OCI-LY3 (cell line): ENCODE data around the gene RBFOX1.

Experiments used
- H2AFZ ChIP-seq: fragments of 200-600, 300-600 bp; shearing (Covaris generic); 2 replicates; pipeline ENCODE4 v1.6.0; 2014; ENCODE audit warnings: antibody characterized with exemption, low read depth, low read length
- H3K27ac ChIP-seq: fragments of 200-600, 300-600 bp; sonication (generic); 2 replicates; pipeline ENCODE4 v1.5.1; 2014; ENCODE audit warnings: mild to moderate bottlenecking, low read length, moderate library complexity, mixed read lengths
- H3K27me3 ChIP-seq: fragments of 200-600, 300-600 bp; sonication (generic); 2 replicates; pipeline ENCODE4 v1.6.1; 2014; ENCODE audit warnings: low read depth, low read length, mixed read lengths
- H3K36me3 ChIP-seq: fragments of 200-600, 300-600 bp; sonication (generic); replicated peaks from 2 replicates; pipeline ENCODE3; 2014; ENCODE audit warnings: low read depth, low read length, mixed read lengths
- H3K4me1 ChIP-seq: fragments of 300-600, 200-600 bp; sonication (generic); 2 replicates; pipeline ENCODE4 v1.6.1; 2014; ENCODE audit warnings: low read length, mixed read lengths
- H3K4me2 ChIP-seq: fragments of 200-600, 300-600 bp; sonication (generic); 2 replicates; pipeline ENCODE4 v1.6.1; 2014; ENCODE audit warnings: low read length, mixed read lengths
- H3K4me3 ChIP-seq: fragments of 300-600, 200-600 bp; sonication (generic); 2 replicates; pipeline ENCODE4 v1.5.1; 2014; ENCODE audit warnings: antibody characterized with exemption, mild to moderate bottlenecking, low read length, moderate library complexity
- H3K79me2 ChIP-seq: fragments of 300-600, 200-600 bp; shearing (Covaris generic); 2 replicates; pipeline ENCODE4 v1.6.1; 2014; ENCODE audit warnings: mild to moderate bottlenecking, low read length, mixed read lengths
- H3K9ac ChIP-seq: fragments of 300-600, 200-600 bp; shearing (Covaris generic); 2 replicates; pipeline ENCODE4 v1.6.0; 2014; ENCODE audit warnings: mild to moderate bottlenecking, low read length, moderate library complexity
- H3K9me3 ChIP-seq: fragments of 200-600, 300-600 bp; shearing (Covaris generic); 2 replicates; pipeline ENCODE4 v1.6.1; 2014; ENCODE audit warnings: low read length, mixed read lengths; ENCODE audit not compliant: insufficient read depth
- H4K20me1 ChIP-seq: fragments of 200-600, 300-600 bp; sonication (generic); 2 replicates; pipeline ENCODE4 v1.6.1; 2016; ENCODE audit warnings: low read length, mixed read lengths; ENCODE audit not compliant: insufficient read depth
- EZH2phosphoT487 ChIP-seq: fragments of 200-600 bp; shearing (Covaris generic); IDR thresholded peaks from 2 replicates; pipeline ENCODE4 v1.6.1; 2018; ENCODE audit warnings: antibody characterized with exemption, mixed run types, low read depth
- TF ChIP-seq, protein P1 (sequence below): fragments of 200-600, 300-600 bp; sonication (generic); IDR thresholded peaks from 2 replicates; pipeline ENCODE4 v1.5.1; 2014; ENCODE audit warnings: antibody characterized with exemption, low read length, low read depth

RBFOX1 gene

DNA sequence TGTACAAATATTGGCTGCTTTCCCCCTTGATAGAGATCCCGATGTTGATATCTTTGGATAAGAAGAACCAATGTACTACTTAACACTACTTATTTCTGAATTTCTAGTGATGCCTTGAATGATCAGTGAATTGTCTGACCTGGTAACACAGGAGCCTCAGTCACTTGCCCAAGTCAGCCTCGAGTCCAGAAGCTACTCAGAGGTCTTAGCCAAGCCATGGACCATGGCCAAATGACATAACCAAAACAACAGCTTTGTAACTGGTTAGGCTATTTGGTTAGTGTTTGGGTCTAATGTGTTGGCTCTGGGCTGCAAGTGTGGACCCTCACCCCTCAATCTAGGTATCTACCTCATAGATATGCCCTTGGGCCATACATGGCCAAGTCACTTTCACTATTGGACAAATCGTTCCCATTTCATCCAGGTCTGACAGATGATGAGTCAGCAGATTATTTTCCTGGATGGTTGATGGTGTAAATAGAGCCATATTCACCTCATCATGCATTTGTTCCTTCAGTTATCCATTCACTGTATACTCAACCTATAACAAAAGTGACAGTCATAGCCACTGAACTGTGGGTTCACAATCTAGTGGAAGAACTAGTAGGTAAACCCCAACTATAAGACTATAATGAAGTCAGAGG, 3.5 kb downstream of the RBFOX1 start:
- Histone ChIP-seq H3K36me3 (no peaks in the 10 kb centered on the region), H3K4me1 (no peaks in the 10 kb centered on the region)

DNA sequence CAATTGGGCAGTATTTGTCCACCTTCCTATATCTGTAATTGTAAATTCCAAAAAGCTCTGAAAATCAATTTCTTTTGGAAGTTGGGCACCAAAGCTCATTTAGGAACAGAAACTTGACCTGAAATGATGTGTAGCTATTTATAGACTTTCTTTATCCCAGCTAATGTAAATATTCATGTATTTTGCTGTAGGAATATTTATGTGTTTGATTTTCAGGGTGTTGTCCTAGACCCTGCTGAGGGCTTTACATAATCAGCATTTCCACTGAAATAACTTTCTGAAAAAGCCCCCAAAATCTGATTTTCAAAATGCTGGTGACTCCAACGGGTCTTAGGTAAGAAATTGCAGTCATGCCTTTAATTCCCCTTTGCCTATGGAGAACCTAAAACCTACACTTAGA, 4.1 kb downstream of the RBFOX1 start:
- Histone ChIP-seq H3K27ac (no peak overlapping the region), H3K4me1 (no peaks in the 10 kb centered on the region)
- no peak for TF ChIP-seq EZH2phosphoT487
- TF ChIP-seq, protein P1, sequence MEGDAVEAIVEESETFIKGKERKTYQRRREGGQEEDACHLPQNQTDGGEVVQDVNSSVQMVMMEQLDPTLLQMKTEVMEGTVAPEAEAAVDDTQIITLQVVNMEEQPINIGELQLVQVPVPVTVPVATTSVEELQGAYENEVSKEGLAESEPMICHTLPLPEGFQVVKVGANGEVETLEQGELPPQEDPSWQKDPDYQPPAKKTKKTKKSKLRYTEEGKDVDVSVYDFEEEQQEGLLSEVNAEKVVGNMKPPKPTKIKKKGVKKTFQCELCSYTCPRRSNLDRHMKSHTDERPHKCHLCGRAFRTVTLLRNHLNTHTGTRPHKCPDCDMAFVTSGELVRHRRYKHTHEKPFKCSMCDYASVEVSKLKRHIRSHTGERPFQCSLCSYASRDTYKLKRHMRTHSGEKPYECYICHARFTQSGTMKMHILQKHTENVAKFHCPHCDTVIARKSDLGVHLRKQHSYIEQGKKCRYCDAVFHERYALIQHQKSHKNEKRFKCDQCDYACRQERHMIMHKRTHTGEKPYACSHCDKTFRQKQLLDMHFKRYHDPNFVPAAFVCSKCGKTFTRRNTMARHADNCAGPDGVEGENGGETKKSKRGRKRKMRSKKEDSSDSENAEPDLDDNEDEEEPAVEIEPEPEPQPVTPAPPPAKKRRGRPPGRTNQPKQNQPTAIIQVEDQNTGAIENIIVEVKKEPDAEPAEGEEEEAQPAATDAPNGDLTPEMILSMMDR: no peak

More for the DNA sequence above, 3.5 kb downstream of the RBFOX1 start:
- no peaks in the 10 kb centered on the region for H3K9me3 ChIP-seq
- H3K27me3 ChIP-seq: no peaks in the 10 kb centered on the region
- no peak overlapping the region for H2AFZ ChIP-seq
- no peak overlapping the region for H3K4me3 ChIP-seq
- H4K20me1 ChIP-seq: no peaks in the 10 kb centered on the region; the same call in 1 of the 2 replicates
- H3K79me2 ChIP-seq: no peaks in the 10 kb centered on the region
- no peak overlapping the region for H3K9ac ChIP-seq
- TF ChIP-seq EZH2phosphoT487: no peak
- TF ChIP-seq, protein P1: no peak
- no peak overlapping the region for H3K27ac ChIP-seq
- H3K4me2 ChIP-seq: no peak overlapping the region

DNA sequence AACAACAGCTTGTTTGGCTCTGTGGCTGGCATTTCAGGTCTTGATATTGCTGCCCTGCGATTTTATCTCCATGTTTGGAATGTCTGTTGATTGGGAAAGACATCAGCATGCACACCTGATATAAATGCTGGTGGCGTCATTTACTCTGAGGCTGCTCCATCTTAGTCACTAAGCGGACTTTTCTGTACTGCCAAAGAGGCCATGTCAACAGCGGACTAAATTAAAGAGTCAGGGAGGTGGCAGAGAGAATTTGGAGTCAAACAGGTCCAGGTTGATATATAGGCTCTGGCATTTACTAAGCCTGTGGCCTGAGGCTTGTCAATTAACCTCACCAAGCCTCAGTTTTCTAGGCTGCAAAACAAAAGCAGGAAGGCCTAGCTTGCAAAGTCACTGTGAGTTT, 6.2 kb downstream of the RBFOX1 start:
- Histone ChIP-seq H3K9ac (no peak overlapping the region), H3K4me3 (no peak overlapping the region), H3K4me2 (no peak overlapping the region), H3K27me3 (no peaks in the 10 kb centered on the region), H3K4me1 (no peaks in the 10 kb centered on the region), H3K27ac (no peak overlapping the region), H2AFZ (no peak overlapping the region), H4K20me1 (no peaks in the 10 kb centered on the region; the same call in 1 of the 2 replicates), H3K36me3 (no peaks in the 10 kb centered on the region), H3K9me3 (no peaks in the 10 kb centered on the region), H3K79me2 (no peaks in the 10 kb centered on the region)
- no peak for TF ChIP-seq EZH2phosphoT487
- TF ChIP-seq, protein P1: no peak

More for the DNA sequence above, 4.1 kb downstream of the RBFOX1 start:
- Histone ChIP-seq H3K9me3 (no peaks in the 10 kb centered on the region), H3K4me3 (no peak overlapping the region), H3K79me2 (no peaks in the 10 kb centered on the region), H3K27me3 (no peaks in the 10 kb centered on the region), H4K20me1 (no peaks in the 10 kb centered on the region; the same call in 1 of the 2 replicates), H3K9ac (no peak overlapping the region), H2AFZ (no peak overlapping the region), H3K36me3 (no peaks in the 10 kb centered on the region), H3K4me2 (no peak overlapping the region)

DNA sequence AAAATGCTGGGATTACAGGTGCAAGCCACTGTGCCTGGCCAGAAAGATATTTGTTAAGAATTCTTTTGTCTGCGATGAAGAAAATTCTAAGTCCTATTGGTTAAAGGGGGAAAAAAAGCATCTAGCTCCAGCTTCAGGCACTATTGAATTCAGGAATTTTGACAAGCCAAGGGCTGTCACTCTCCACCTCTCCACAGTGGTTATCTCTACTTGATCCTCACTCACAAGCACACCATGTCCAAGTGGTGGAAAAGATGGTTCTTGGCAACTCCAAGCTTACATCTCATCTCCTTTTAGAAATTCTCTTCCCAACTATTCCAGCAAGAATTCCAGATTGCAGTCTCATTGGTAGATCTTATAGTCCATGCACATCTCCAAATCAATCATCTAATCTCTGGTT, 7.1 kb downstream of the RBFOX1 start:
- Histone ChIP-seq H3K4me1 (no peaks in the 10 kb centered on the region), H3K36me3 (no peaks in the 10 kb centered on the region), H3K9ac (no peak overlapping the region), H3K27me3 (no peaks in the 10 kb centered on the region), H3K4me2 (no peak overlapping the region), H3K79me2 (no peaks in the 10 kb centered on the region), H3K4me3 (no peak overlapping the region), H3K27ac (no peak overlapping the region), H3K9me3 (no peaks in the 10 kb centered on the region), H4K20me1 (no peaks in the 10 kb centered on the region; the same call in 1 of the 2 replicates), H2AFZ (no peak overlapping the region)
- TF ChIP-seq, protein P1: no peak
- TF ChIP-seq EZH2phosphoT487: no peak
